ENCODE results near the gene ZNF654.
"Not testable (repeated sequence)": the region's sequence is repeated elsewhere in the genome, so short reads cannot be mapped to it uniquely, and the experiment has no call there.

Gene ZNF654

GRCh38 chr3:88058581-88059379 lies at the start of gene ZNF654, which contains the start of gene CGGBP1:
TSS of gene ZNF654 (plus strand) at chr3:88059255. CDS start at chr3:88059320, 65 bp downstream.
TSS of gene CGGBP1 (minus strand) at chr3:88059005. CDS start at chr3:88055976, 3,029 bp downstream.
- TF ChIP-seq ZFX (IDR thresholded peaks at IDR 0.05) (peak; percentile 78), CTCF (conservative IDR thresholded peaks at IDR 0.05) (no peak)
- H3K27ac ChIP-seq, result peak within 1 kb of the TSS; percentile 92

GRCh38 chr3:88010810-88011209 lies 48.2 kb upstream of the ZNF654 start:
- TF ChIP-seq ZFX (IDR thresholded peaks at IDR 0.05) (no peak), CTCF (conservative IDR thresholded peaks at IDR 0.05) (no peak)

GRCh38 chr3:88013592-88013991 lies 45.5 kb upstream of the ZNF654 start:
- no peak for TF ChIP-seq CTCF (conservative IDR thresholded peaks at IDR 0.05)
- no peak for TF ChIP-seq ZFX (IDR thresholded peaks at IDR 0.05)
- no peak overlapping the region for H3K27ac ChIP-seq

More at GRCh38 chr3:88010810-88011209, 48.2 kb upstream of the ZNF654 start:
- no peak overlapping the region for H3K27ac ChIP-seq

GRCh38 chr3:88015656-88016055 lies 43.4 kb upstream of the ZNF654 start:
- not testable (repeated sequence) for H3K27ac ChIP-seq

DNA sequence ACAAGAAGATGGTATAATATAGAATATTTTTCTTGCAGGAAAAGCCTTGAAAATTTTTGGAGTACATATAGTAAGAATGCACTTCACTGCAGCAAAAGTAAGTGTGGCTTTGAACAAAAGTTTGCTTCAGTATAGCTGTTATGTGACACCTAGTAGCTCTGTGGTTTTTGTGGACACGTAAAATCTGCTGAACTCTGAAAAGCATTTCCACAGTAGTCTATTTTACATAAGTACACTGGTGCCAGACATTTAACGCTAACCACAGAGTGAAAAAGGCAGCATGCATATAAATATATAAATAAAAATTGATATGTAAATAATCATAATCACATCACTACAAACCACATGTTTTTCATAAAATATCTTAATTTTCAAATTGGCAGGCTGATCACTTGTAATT lies 40.0 kb upstream of the ZNF654 start:
- H3K27ac ChIP-seq, result no peak overlapping the region
- TF ChIP-seq CTCF (conservative IDR thresholded peaks at IDR 0.05), result no peak
- TF ChIP-seq ZFX (IDR thresholded peaks at IDR 0.05), result no peak

DNA sequence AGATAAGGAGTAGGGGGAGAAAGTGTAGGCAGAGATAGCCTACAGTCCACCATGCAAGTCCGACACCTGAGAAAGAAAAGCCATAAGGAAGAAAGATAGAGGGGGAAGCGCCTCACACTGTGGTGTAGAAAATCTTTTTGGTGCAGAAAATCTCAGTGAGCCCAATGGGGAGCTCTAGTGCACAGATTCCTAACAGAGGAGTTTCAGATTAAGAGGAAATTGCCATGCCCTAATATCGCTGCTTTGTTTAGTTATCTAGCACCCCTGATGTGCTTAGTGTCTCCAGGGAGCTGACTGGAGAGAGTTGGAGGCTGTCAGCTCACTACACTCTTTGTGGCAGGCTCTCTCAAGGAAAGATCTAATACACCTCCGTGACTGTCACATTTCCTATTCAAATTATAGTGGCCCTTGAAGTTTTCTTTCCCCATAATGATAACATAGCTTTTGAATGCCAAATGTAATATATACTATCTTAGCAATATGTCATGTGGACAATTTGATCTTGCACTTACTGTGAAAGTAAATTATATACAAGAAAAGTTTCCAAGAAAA lies 34.0 kb upstream of the ZNF654 start:
- TF ChIP-seq ZFX (IDR thresholded peaks at IDR 0.05) (no peak), CTCF (conservative IDR thresholded peaks at IDR 0.05) (no peak)
- H3K27ac ChIP-seq, result no peak overlapping the region

DNA sequence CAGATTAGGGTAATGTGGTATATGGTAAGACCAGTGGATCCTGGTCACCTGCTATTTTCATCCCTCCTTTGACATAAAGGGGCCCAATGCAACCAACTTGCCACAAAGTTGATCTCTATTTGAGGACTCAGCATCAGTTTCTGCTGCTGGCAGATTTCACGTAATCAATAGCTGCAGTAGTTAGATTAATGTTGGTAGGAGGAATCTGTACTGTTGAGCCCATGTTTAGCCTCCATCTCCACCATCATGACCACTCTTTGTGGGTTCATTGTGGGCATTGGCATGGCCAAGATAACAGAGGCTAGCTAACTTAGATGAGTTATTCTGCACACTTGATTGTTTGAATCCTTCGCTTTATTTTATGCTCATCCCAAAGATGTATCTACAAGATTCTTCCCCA lies 30.2 kb upstream of the ZNF654 start:
- TF ChIP-seq CTCF (conservative IDR thresholded peaks at IDR 0.05) (no peak), ZFX (IDR thresholded peaks at IDR 0.05) (no peak)
- no peak overlapping the region for H3K27ac ChIP-seq
